AG04449 (cell line): Measurements from ENCODE around the gene SOX21.

Experiments used
- CTCF ChIA-PET: fragments of 350-600 bp; formaldehyde crosslinking; extraction: SDS; loops from one replicate; lab custom pipeline; 2021; ENCODE audit warnings: antibody characterized with exemption; lab: Yijun Ruan, JAX
- POLR2A ChIA-PET: fragments of 400-600, 350-600 bp; formaldehyde crosslinking; extraction: SDS; loops from one replicate; lab custom pipeline; 2020; ENCODE audit warnings: antibody characterized with exemption, inconsistent platforms; lab: Yijun Ruan, JAX
- DNase-seq: peaks from one replicate; pipeline ENCODE4 v3.0.0-alpha.2; 2010; ENCODE audit warnings: low read depth, low spot score
- H3K4me3 ChIP-seq: 2 replicates; pipeline ENCODE4 v1.5.1; 2011; ENCODE audit warnings: low read depth, mild to moderate bottlenecking, control low read depth, low read length
- TF ChIP-seq, protein P1 (sequence below): IDR thresholded peaks from one replicate; pipeline ENCODE4 v1.5.1; 2011; ENCODE audit warnings: mild to moderate bottlenecking, moderate library complexity, low read length, control low read depth, inconsistent platforms; ENCODE audit not compliant: insufficient read depth; ENCODE audit errors: missing control alignments

Gene SOX21

DNA sequence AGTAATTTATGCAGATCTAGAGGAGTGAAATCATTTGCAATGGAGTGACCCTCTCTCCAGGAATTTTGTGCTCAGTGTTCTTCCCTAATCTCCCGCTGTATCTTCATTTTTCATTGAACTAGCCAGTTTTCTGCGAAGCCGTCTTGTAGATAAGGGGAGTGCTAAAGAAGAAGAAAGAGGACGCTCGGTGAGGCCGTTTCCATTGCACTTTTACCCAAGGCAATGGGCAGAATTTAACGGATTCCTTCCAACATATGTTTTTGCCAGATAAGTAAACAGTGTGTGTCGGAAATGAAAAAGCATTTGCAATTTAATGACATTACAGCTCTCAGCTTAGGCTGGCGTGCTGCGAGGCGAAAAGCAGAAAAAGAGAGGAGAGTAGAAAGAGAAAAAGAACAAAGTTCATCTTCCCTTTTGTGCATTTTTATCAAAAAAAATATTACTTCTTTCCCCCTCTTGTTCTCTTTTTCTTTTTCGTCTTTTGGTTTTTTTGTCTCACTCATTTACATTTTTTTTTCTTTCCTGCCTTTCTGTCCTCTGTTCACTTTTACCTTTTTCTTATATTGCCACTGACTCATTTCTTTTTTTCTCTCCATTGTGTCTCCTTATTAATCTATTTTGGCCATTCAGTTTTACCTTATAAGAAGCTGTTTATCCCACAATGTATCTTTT lies 49.9 kb downstream of the SOX21 start:
- ChIA-PET POLR2A (no interaction called here), CTCF (interaction anchor here (0.6 to 5.3 kb wide), 4 partner anchors 12 to 737 kb away, joined by 3 to 54 read pairs (median 16); no protein-coding TSS in a partner anchor)
- no peak for DNase-seq
- TF ChIP-seq, protein P1, sequence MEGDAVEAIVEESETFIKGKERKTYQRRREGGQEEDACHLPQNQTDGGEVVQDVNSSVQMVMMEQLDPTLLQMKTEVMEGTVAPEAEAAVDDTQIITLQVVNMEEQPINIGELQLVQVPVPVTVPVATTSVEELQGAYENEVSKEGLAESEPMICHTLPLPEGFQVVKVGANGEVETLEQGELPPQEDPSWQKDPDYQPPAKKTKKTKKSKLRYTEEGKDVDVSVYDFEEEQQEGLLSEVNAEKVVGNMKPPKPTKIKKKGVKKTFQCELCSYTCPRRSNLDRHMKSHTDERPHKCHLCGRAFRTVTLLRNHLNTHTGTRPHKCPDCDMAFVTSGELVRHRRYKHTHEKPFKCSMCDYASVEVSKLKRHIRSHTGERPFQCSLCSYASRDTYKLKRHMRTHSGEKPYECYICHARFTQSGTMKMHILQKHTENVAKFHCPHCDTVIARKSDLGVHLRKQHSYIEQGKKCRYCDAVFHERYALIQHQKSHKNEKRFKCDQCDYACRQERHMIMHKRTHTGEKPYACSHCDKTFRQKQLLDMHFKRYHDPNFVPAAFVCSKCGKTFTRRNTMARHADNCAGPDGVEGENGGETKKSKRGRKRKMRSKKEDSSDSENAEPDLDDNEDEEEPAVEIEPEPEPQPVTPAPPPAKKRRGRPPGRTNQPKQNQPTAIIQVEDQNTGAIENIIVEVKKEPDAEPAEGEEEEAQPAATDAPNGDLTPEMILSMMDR = no peak
- H3K4me3 ChIP-seq = no peak overlapping the region

DNA sequence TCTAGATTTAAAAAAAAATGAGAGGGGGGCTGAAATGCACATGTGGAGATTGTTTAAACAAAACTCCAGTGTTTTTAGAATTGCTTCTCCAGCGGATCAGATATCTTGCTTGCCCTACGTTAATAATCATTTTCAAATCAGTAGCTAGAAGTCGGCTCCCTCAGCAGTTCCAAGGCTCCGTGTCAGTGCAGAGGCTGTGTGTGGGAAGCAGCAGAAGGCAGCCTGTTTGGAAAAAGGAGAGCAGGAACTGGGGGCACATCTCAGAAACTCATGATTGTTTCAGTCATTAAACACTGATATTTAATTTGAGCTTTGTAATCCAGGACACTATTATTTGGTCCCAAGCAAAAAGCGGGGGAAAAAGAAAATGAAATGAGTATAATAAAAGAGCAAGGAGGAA lies 50.9 kb downstream of the SOX21 start:
- DNase-seq = no peak
- H3K4me3 ChIP-seq = no peak overlapping the region
- POLR2A ChIA-PET = no interaction called here
- TF ChIP-seq, protein P1 = no peak
- CTCF ChIA-PET = interaction anchor here (0.9 to 5.3 kb wide), 8 partner anchors 13 to 528 kb away, joined by 3 to 54 read pairs (median 4); no protein-coding TSS in a partner anchor

DNA sequence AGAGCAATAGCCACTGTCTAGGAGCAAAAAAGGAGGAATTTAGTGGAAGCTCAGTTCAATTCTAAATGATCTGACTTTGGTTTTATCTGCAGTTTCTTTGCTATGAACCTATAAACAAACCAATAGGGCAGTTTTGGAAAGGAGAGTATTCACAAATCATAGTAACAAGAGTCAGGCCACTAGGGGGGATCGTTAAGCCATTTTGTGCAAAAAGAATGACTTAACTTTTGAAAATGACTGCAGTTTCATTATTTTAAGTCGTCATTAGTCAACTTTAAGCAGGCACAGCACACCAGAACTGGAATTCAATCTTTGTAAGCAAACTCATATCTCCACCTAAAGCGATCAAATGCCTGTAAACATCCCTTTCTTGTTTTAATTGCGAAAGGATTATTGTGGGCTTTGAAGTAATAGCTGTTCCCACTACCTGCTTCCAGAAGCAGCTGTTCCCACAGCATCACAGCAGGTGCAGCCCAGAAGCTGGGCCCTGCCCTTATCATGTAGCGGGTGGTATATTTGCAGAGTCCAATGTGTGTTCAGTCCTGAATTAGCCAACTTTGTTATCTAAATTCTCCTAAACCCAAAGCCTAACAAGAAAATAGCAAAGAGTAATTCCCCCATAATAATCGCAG lies 51.5 kb downstream of the SOX21 start:
- no peak overlapping the region for H3K4me3 ChIP-seq
- ChIA-PET POLR2A (no interaction called here), CTCF (interaction anchor here (0.9 to 5.3 kb wide), 13 partner anchors 10 to 744 kb away, joined by 3 to 54 read pairs (median 4); no protein-coding TSS in a partner anchor)
- no peak for DNase-seq
- TF ChIP-seq, protein P1 = no peak
